ENCODE data around the gene STOML1. TPM values are rescaled to one million over a fixed set of nuclear protein-coding genes. Genes with fewer than 3 reads are reported as not detected.
A peak's percentile ranks its signal among the peaks of the same experiment; 100 is the strongest.
"Not testable (repeated sequence)": the region's sequence is repeated elsewhere in the genome, so short reads cannot be mapped to it uniquely, and the experiment has no call there.

Gene STOML1
- polyA plus RNA-seq, 1 experiment: 18.3 TPM

DNA sequence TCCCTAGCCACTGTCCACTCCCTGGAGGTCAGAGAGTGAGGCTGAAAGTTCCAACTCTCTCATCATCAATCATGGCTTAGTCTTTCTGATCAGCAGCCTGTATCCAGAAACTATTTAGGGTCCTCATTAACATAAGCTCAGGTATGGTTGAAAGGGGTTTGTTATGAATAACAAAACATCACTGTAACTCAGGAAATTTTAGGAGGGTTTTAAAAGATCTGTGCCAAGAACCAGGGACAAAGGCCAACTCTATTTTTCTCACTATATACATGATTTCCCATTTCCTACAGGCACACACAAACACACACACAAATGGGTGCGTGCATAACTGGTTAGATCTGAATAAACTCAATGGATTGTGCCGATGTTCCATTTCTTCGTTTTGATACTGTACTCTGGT is 23.6 kb downstream of the STOML1 start:
- ChIA-PET CTCF (interaction anchor here (0.6 to 11.7 kb wide), 9 partner anchors 9 to 405 kb away, joined by 3 to 121 read pairs (median 6); no protein-coding TSS in a partner anchor), POLR2A (no interaction called here)
- no peak for TF ChIP-seq CTCF (IDR thresholded peaks at IDR 0.05; ENCODE audit: insufficient read depth, low read depth, low read length)
- no peak for DNase-seq (ENCODE audit: low read depth)
- no peak overlapping the region for H3K4me3 ChIP-seq (ENCODE audit: low read depth, low read length)
- no peaks in the 10 kb centered on the region for H3K27me3 ChIP-seq (ENCODE audit: control insufficient read depth, insufficient read depth, low read length)
- H3K36me3 ChIP-seq (ENCODE audit: control insufficient read depth, insufficient read depth, low read length): no peaks in the 10 kb centered on the region

- DNase-seq (ENCODE audit: low read depth): no peak
- Histone ChIP-seq H3K4me3 (ENCODE audit: low read depth, low read length) (no peak overlapping the region), H3K36me3 (ENCODE audit: control insufficient read depth, insufficient read depth, low read length) (no peaks in the 10 kb centered on the region), H3K27me3 (ENCODE audit: control insufficient read depth, insufficient read depth, low read length) (no peaks in the 10 kb centered on the region)
- ChIA-PET POLR2A (no interaction called here), CTCF (interaction anchor here (0.7 to 5.4 kb wide), 17 partner anchors 8 to 357 kb away, joined by 3 to 78 read pairs (median 4); partner anchors contain the start of genes PML, STOML1 and TBC1D21)
- no peak for TF ChIP-seq CTCF (IDR thresholded peaks at IDR 0.05; ENCODE audit: insufficient read depth, low read depth, low read length)
Observed at GRCh38 chr15:73965758-73966113, 26.4 kb downstream of the STOML1 start.

- DNase-seq (ENCODE audit: low read depth): no peak
- H3K36me3 ChIP-seq (ENCODE audit: control insufficient read depth, insufficient read depth, low read length): no peaks in the 10 kb centered on the region
- no peak for TF ChIP-seq CTCF (IDR thresholded peaks at IDR 0.05; ENCODE audit: insufficient read depth, low read depth, low read length)
- H3K27me3 ChIP-seq (ENCODE audit: control insufficient read depth, insufficient read depth, low read length): no peaks in the 10 kb centered on the region
- ChIA-PET POLR2A (interaction anchor here (0.7 kb wide), 1 partner anchor 12 kb away, joined by 5 read pairs; no protein-coding TSS in a partner anchor), CTCF (interaction anchor here (0.7 to 5.4 kb wide), 16 partner anchors 9 to 152 kb away, joined by 3 to 78 read pairs (median 4); partner anchors contain the start of genes STOML1 and TBC1D21)
- H3K4me3 ChIP-seq (ENCODE audit: low read depth, low read length): no peak overlapping the region
Observed at GRCh38 chr15:73965094-73965757, 26.9 kb downstream of the STOML1 start.

- H3K4me3 ChIP-seq (ENCODE audit: low read depth, low read length): no peak overlapping the region
- peak; percentile 98 for TF ChIP-seq CTCF (IDR thresholded peaks at IDR 0.05; ENCODE audit: insufficient read depth, low read depth, low read length)
- no peaks in the 10 kb centered on the region for H3K27me3 ChIP-seq (ENCODE audit: control insufficient read depth, insufficient read depth, low read length)
- CTCF ChIA-PET: interaction anchor here (0.6 to 5.4 kb wide), 24 partner anchors 8 to 650 kb away, joined by 3 to 78 read pairs (median 5); no protein-coding TSS in a partner anchor
- POLR2A ChIA-PET: interaction anchor here (0.7 kb wide), 1 partner anchor 12 kb away, joined by 5 read pairs; no protein-coding TSS in a partner anchor
- DNase-seq (ENCODE audit: low read depth): no peak
- no peaks in the 10 kb centered on the region for H3K36me3 ChIP-seq (ENCODE audit: control insufficient read depth, insufficient read depth, low read length)
Observed at GRCh38 chr15:73964736-73965093, 27.4 kb downstream of the STOML1 start.

DNA sequence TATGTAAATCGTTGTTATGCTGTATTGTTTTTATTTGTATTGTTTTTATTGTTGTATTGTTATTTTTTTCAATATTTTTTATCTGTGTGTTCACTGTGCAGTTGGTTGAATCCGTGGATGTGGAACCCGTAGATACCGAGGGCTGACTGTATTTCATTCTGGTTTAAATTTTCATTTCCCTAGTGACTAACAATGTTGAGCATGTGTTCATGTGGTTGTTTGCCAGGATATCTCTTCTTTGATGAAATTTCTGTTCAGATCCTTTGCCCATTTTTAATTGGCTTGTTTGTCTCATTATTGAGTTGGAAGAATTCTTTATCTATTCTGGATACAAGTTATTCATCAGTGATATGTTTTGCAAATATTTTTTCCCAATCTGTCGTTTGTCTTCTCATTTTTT is 29.7 kb downstream of the STOML1 start:
- ChIA-PET POLR2A (no interaction called here), CTCF (interaction anchor here (1.0 to 6.2 kb wide), 5 partner anchors 8 to 88 kb away, joined by 3 to 78 read pairs (median 9); no protein-coding TSS in a partner anchor)
- DNase-seq (ENCODE audit: low read depth): no peak

DNA sequence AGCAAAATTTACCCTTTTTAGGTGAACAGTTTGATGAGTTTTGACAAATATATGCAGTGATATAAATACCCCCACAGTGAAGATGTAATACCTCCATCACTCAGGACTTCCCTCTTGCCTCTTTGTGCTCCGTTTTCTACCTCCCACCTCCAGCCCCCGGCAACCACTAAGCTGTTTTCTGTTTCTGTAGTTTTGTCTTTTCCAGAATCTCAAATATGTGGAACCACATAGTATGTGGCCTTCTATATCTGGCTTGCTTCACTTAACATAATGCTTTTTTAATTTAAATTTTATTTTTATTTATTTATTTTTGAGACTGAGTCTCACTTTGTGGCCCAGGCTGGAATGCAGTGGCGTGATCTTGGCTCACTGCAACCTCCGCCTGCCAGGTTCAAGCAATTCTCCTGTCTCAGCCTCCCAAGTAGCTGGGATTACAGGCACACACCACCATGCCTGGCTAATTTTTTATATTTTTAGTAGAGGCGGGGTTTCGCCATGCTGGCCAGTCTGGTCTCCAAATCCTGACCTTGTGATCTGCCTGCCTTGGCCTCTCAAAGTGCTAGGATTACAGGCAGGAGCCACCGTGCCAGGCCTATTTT is 31.5 kb downstream of the STOML1 start:
- DNase-seq (ENCODE audit: low read depth); H3K4me3 ChIP-seq (ENCODE audit: low read depth, low read length); POLR2A ChIA-PET; H3K27me3 ChIP-seq (ENCODE audit: control insufficient read depth, insufficient read depth, low read length); H3K36me3 ChIP-seq (ENCODE audit: control insufficient read depth, insufficient read depth, low read length): not testable (repeated sequence)
- CTCF ChIA-PET: interaction anchor here (1.0 to 6.2 kb wide), 5 partner anchors 9 to 86 kb away, joined by 3 to 28 read pairs (median 4); no protein-coding TSS in a partner anchor

More for the DNA sequence above, 29.7 kb downstream of the STOML1 start:
- Histone ChIP-seq H3K4me3 (ENCODE audit: low read depth, low read length) (no peak overlapping the region), H3K36me3 (ENCODE audit: control insufficient read depth, insufficient read depth, low read length) (no peaks in the 10 kb centered on the region), H3K27me3 (ENCODE audit: control insufficient read depth, insufficient read depth, low read length) (no peaks in the 10 kb centered on the region)
- no peak for TF ChIP-seq CTCF (IDR thresholded peaks at IDR 0.05; ENCODE audit: insufficient read depth, low read depth, low read length)

Measured in BJ (cell line).